ENCODE measurements around the gene PDE6D. TPM values are rescaled to one million over a fixed set of nuclear protein-coding genes. Genes with fewer than 3 reads are reported as not detected.
A peak's percentile ranks its signal among the peaks of the same experiment; 100 is the strongest.

The PDE6D gene
- total RNA-seq, 5 donors from 2014 or later (not counting 1 experiment from before 2014, with no cell fraction given): 17.4 to 33.1 (median 25.2) TPM

GRCh38 chr2:231807020-231807419 is 25.9 kb upstream of the PDE6D start:
- no CpG with 5 or more reads among the region's 2 CpGs for WGBS (ENCODE audit: insufficient coverage)
- Histone ChIP-seq H3K27me3 (replicated peaks in 1 of 2; ENCODE audit: control insufficient read depth in 2 of 2, extremely low read depth in 1 of 2, insufficient read depth in 2 of 2, low read length in 1 of 2) (no peaks in the 10 kb centered on the region), H3K27ac (ENCODE audit: low read length) (no peak overlapping the region), H3K4me3 (ENCODE audit: control insufficient read depth in 1 of 2, extremely low read depth in 1 of 2, low read length in 1 of 2) (no peak overlapping the region), H3K4me1 (ENCODE audit: control insufficient read depth in 1 of 2, extremely low read depth in 1 of 2, insufficient read depth in 2 of 2, low read length in 2 of 2) (no peaks in the 10 kb centered on the region), H3K9me3 (no peaks in the 10 kb centered on the region), H3K36me3 (ENCODE audit: control insufficient read depth in 2 of 2, extremely low read depth in 1 of 2, insufficient read depth in 1 of 2, low read length in 1 of 2) (peaks cover 24 to 78% of the 10 kb centered on the region in 2 donors)
- no peaks in the 10 kb centered on the region for H3K9me3 Mint-ChIP-seq
- CTCF ChIA-PET: interaction anchor here in 1 of 2 donors (0.6 kb wide), 1 partner anchor 92 kb away, joined by 6 read pairs; no protein-coding TSS in a partner anchor
- H3K27ac Mint-ChIP-seq: no peak overlapping the region
- peaks cover 59% of the 10 kb centered on the region for H3K36me3 Mint-ChIP-seq
- POLR2A ChIA-PET: interaction anchor here in 1 of 2 donors (0.6 kb wide), 1 partner anchor 16 kb away, joined by 3 read pairs; no protein-coding TSS in a partner anchor
- DNase-seq (no peak), ATAC-seq (replicated peaks in 1 of 4) (no peak)
- H3K4me3 Mint-ChIP-seq: no peak overlapping the region
- H3K27me3 Mint-ChIP-seq: no peaks in the 10 kb centered on the region
- peaks cover 2 to 14% (median 4%) of the 10 kb centered on the region in 3 donors for H3K4me1 Mint-ChIP-seq

- Mint-ChIP-seq H3K27me3 (no peaks in the 10 kb centered on the region), H3K4me3 (no peak overlapping the region), H3K9me3 (no peaks in the 10 kb centered on the region), H3K27ac (no peak overlapping the region), H3K36me3 (peaks cover 59% of the 10 kb centered on the region), H3K4me1 (peaks cover 2 to 14% (median 4%) of the 10 kb centered on the region in 3 donors)
- Histone ChIP-seq H3K27me3 (replicated peaks in 1 of 2; ENCODE audit: control insufficient read depth in 2 of 2, extremely low read depth in 1 of 2, insufficient read depth in 2 of 2, low read length in 1 of 2) (no peaks in the 10 kb centered on the region), H3K4me3 (ENCODE audit: control insufficient read depth in 1 of 2, extremely low read depth in 1 of 2, low read length in 1 of 2) (no peak overlapping the region), H3K27ac (ENCODE audit: low read length) (no peak overlapping the region), H3K36me3 (ENCODE audit: control insufficient read depth in 2 of 2, extremely low read depth in 1 of 2, insufficient read depth in 1 of 2, low read length in 1 of 2) (peaks cover 16 to 89% of the 10 kb centered on the region in 2 donors), H3K9me3 (no peaks in the 10 kb centered on the region), H3K4me1 (ENCODE audit: control insufficient read depth in 1 of 2, extremely low read depth in 1 of 2, insufficient read depth in 2 of 2, low read length in 2 of 2) (no peaks in the 10 kb centered on the region)
- WGBS (ENCODE audit: insufficient coverage): 100% methylated on average over 6 of the region's 9 CpGs
- no peak for DNase-seq
- ATAC-seq (replicated peaks in 1 of 4): no peak
- CTCF ChIA-PET: no interaction called here
- POLR2A ChIA-PET: no interaction called here
These were observed 22.5 kb upstream of the PDE6D start for GRCh38 chr2:231803501-231804138.

GRCh38 chr2:231800493-231801091 is 19.5 kb upstream of the PDE6D start:
- ATAC-seq (replicated peaks in 1 of 4) (no peak), DNase-seq (peak in 20 of 35 experiments; percentile 10 to 41 (median 30))
- Histone ChIP-seq H3K27ac (ENCODE audit: low read length) (no peak overlapping the region), H3K4me1 (ENCODE audit: control insufficient read depth in 1 of 2, extremely low read depth in 1 of 2, insufficient read depth in 2 of 2, low read length in 2 of 2) (no peaks in the 10 kb centered on the region), H3K9me3 (no peaks in the 10 kb centered on the region), H3K36me3 (ENCODE audit: control insufficient read depth in 2 of 2, extremely low read depth in 1 of 2, insufficient read depth in 1 of 2, low read length in 1 of 2) (peaks cover 19 to 84% of the 10 kb centered on the region in 2 donors), H3K27me3 (replicated peaks in 1 of 2; ENCODE audit: control insufficient read depth in 2 of 2, extremely low read depth in 1 of 2, insufficient read depth in 2 of 2, low read length in 1 of 2) (no peaks in the 10 kb centered on the region), H3K4me3 (ENCODE audit: control insufficient read depth in 1 of 2, extremely low read depth in 1 of 2, low read length in 1 of 2) (no peak overlapping the region)
- POLR2A ChIA-PET: interaction anchor here in 1 of 2 donors (0.5 kb wide), 1 partner anchor 176 kb away, joined by 3 read pairs; no protein-coding TSS in a partner anchor
- Mint-ChIP-seq H3K27ac (no peak overlapping the region), H3K9me3 (no peaks in the 10 kb centered on the region), H3K36me3 (peaks cover 62% of the 10 kb centered on the region), H3K27me3 (no peaks in the 10 kb centered on the region), H3K4me1 (peaks cover 2 to 20% (median 4%) of the 10 kb centered on the region in 3 donors), H3K4me3 (no peak overlapping the region)
- CTCF ChIA-PET: interaction anchor here in 1 of 2 donors (0.7 to 1.5 kb wide), 3 partner anchors 15 to 73 kb away, joined by 3 read pairs; no protein-coding TSS in a partner anchor
- no CpG with 5 or more reads among the region's 6 CpGs for WGBS (ENCODE audit: insufficient coverage)

- Mint-ChIP-seq H3K4me1 (peaks cover 14 to 25% (median 15%) of the 10 kb centered on the region in 3 donors), H3K9me3 (no peaks in the 10 kb centered on the region), H3K27me3 (no peaks in the 10 kb centered on the region), H3K4me3 (no peak overlapping the region), H3K36me3 (peaks cover 69% of the 10 kb centered on the region), H3K27ac (no peak overlapping the region)
- Histone ChIP-seq H3K4me1 (ENCODE audit: control insufficient read depth in 1 of 2, extremely low read depth in 1 of 2, insufficient read depth in 2 of 2, low read length in 2 of 2) (no peaks in the 10 kb centered on the region), H3K4me3 (ENCODE audit: control insufficient read depth in 1 of 2, extremely low read depth in 1 of 2, low read length in 1 of 2) (no peak overlapping the region), H3K9me3 (no peaks in the 10 kb centered on the region), H3K27ac (ENCODE audit: low read length) (no peak overlapping the region), H3K36me3 (ENCODE audit: control insufficient read depth in 2 of 2, extremely low read depth in 1 of 2, insufficient read depth in 1 of 2, low read length in 1 of 2) (peaks cover 19 to 85% of the 10 kb centered on the region in 2 donors), H3K27me3 (replicated peaks in 1 of 2; ENCODE audit: control insufficient read depth in 2 of 2, extremely low read depth in 1 of 2, insufficient read depth in 2 of 2, low read length in 1 of 2) (no peaks in the 10 kb centered on the region)
- no peak for DNase-seq
- ATAC-seq (replicated peaks in 1 of 4): no peak
- POLR2A ChIA-PET: no interaction called here
- WGBS (ENCODE audit: insufficient coverage): 100% methylated on average over 5 of the region's 9 CpGs
- CTCF ChIA-PET: interaction anchor here (0.6 kb wide), 3 partner anchors 21 to 1733 kb away, joined by 3 read pairs; no protein-coding TSS in a partner anchor
These were observed 14.6 kb upstream of the PDE6D start for GRCh38 chr2:231795525-231796327.

- peaks cover 21 to 34% (median 24%) of the 10 kb centered on the region in 3 donors for H3K4me1 Mint-ChIP-seq
- H3K4me1 ChIP-seq (ENCODE audit: control insufficient read depth in 1 of 2, extremely low read depth in 1 of 2, insufficient read depth in 2 of 2, low read length in 2 of 2): no peaks in the 10 kb centered on the region
- H3K27ac Mint-ChIP-seq: no peak overlapping the region
- DNase-seq (no peak), ATAC-seq (replicated peaks in 1 of 4) (no peak)
- no peaks in the 10 kb centered on the region for H3K9me3 Mint-ChIP-seq
- no peaks in the 10 kb centered on the region for H3K27me3 Mint-ChIP-seq
- no peak overlapping the region for H3K4me3 Mint-ChIP-seq
- no peak overlapping the region for H3K27ac ChIP-seq (ENCODE audit: low read length)
- peaks cover 66% of the 10 kb centered on the region for H3K36me3 Mint-ChIP-seq
- CTCF ChIA-PET: interaction anchor here in 1 of 2 donors (0.6 kb wide), 2 partner anchors 199 to 428 kb away, joined by 3 to 5 read pairs; no protein-coding TSS in a partner anchor
- POLR2A ChIA-PET: no interaction called here
- WGBS (ENCODE audit: insufficient coverage): no CpG with 5 or more reads among the region's 3 CpGs
- H3K9me3 ChIP-seq: no peaks in the 10 kb centered on the region
- no peak overlapping the region for H3K4me3 ChIP-seq (ENCODE audit: control insufficient read depth in 1 of 2, extremely low read depth in 1 of 2, low read length in 1 of 2)
- H3K36me3 ChIP-seq (ENCODE audit: control insufficient read depth in 2 of 2, extremely low read depth in 1 of 2, insufficient read depth in 1 of 2, low read length in 1 of 2): peaks cover 17 to 82% of the 10 kb centered on the region in 2 donors
- H3K27me3 ChIP-seq (replicated peaks in 1 of 2; ENCODE audit: control insufficient read depth in 2 of 2, extremely low read depth in 1 of 2, insufficient read depth in 2 of 2, low read length in 1 of 2): no peaks in the 10 kb centered on the region
These were observed 13.3 kb upstream of the PDE6D start for GRCh38 chr2:231794383-231794782.

GRCh38 chr2:231791107-231791506 is 10.0 kb upstream of the PDE6D start:
- Mint-ChIP-seq H3K27ac (no peak overlapping the region), H3K27me3 (no peaks in the 10 kb centered on the region), H3K4me1 (peaks cover 42 to 47% (median 46%) of the 10 kb centered on the region in 3 donors), H3K4me3 (no peak overlapping the region), H3K36me3 (peaks cover 39% of the 10 kb centered on the region), H3K9me3 (no peaks in the 10 kb centered on the region)
- no peak overlapping the region for H3K4me3 ChIP-seq (ENCODE audit: control insufficient read depth in 1 of 2, extremely low read depth in 1 of 2, low read length in 1 of 2)
- no peak overlapping the region for H3K27ac ChIP-seq (ENCODE audit: low read length)
- peaks cover 4 to 68% of the 10 kb centered on the region in 2 donors for H3K36me3 ChIP-seq (ENCODE audit: control insufficient read depth in 2 of 2, extremely low read depth in 1 of 2, insufficient read depth in 1 of 2, low read length in 1 of 2)
- ChIA-PET CTCF (no interaction called here), POLR2A (interaction anchor here in 1 of 2 donors (0.6 kb wide), 1 partner anchor 15 kb away, joined by 3 read pairs; no protein-coding TSS in a partner anchor)
- H3K27me3 ChIP-seq (replicated peaks in 1 of 2; ENCODE audit: control insufficient read depth in 2 of 2, extremely low read depth in 1 of 2, insufficient read depth in 2 of 2, low read length in 1 of 2): no peaks in the 10 kb centered on the region
- no peaks in the 10 kb centered on the region for H3K9me3 ChIP-seq
- H3K4me1 ChIP-seq (ENCODE audit: control insufficient read depth in 1 of 2, extremely low read depth in 1 of 2, insufficient read depth in 2 of 2, low read length in 2 of 2): peaks cover 9 to 10% of the 10 kb centered on the region in 2 experiments
- WGBS (ENCODE audit: insufficient coverage): 92% methylated on average over 2 of the region's 3 CpGs
- DNase-seq: no peak
- ATAC-seq (replicated peaks in 1 of 4): no peak

Data from T-cell (primary cell).